Testis (tissue), 2 donors: ENCODE measurements around the gene SH3RF3.

Experiments
- POLR2A ChIP-seq: fragments of 450-650 bp; IDR thresholded peaks from one replicate; pipeline ENCODE4 v1.6.1; 2017; ENCODE audit warnings: antibody characterized with exemption, mild to moderate bottlenecking, moderate library complexity
- TF ChIP-seq, protein P1 (sequence below), 3 experiments: fragments of 450-650 bp in 2 of 3; fragments of 200-600 bp in 1 of 3; sonication (generic) in 1 of 3; IDR thresholded peaks; one replicate each; pipeline ENCODE4 v1.5.1; 2016 to 2019; ENCODE audit warnings: antibody characterized with exemption in 3 of 3, mild to moderate bottlenecking in 2 of 3, moderate library complexity in 1 of 3

DNA sequence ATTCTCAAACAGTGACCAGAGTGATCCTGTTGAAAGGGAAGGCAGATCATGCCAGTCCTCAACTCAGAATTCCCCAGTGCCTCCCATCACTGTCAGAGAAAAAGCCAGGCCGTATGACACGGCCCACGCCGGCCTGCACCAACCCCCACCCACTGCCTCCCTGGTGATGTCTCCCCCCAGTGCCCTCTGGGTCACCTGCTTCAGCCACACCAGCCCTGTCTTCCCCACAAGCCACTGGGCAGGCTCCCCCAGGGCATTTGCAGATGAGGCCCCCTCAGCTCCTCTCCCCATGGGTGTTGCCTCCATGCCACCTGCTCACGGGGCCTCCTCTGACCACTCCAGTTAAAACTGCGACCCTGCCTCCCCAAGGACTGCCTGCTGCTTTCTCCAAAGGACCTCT lies 169.8 kb downstream of the SH3RF3 start:
- TF ChIP-seq, protein P1, sequence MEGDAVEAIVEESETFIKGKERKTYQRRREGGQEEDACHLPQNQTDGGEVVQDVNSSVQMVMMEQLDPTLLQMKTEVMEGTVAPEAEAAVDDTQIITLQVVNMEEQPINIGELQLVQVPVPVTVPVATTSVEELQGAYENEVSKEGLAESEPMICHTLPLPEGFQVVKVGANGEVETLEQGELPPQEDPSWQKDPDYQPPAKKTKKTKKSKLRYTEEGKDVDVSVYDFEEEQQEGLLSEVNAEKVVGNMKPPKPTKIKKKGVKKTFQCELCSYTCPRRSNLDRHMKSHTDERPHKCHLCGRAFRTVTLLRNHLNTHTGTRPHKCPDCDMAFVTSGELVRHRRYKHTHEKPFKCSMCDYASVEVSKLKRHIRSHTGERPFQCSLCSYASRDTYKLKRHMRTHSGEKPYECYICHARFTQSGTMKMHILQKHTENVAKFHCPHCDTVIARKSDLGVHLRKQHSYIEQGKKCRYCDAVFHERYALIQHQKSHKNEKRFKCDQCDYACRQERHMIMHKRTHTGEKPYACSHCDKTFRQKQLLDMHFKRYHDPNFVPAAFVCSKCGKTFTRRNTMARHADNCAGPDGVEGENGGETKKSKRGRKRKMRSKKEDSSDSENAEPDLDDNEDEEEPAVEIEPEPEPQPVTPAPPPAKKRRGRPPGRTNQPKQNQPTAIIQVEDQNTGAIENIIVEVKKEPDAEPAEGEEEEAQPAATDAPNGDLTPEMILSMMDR (IDR thresholded peaks at IDR 0.05): no peak
- TF ChIP-seq POLR2A: no peak
